ENCODE data around the gene CLIC4. TPM values are rescaled to one million over a fixed set of nuclear protein-coding genes. Genes with fewer than 3 reads are reported as not detected.
A peak's percentile ranks its signal among the peaks of the same experiment; 100 is the strongest.
"Not testable (repeated sequence)": the region's sequence is repeated elsewhere in the genome, so short reads cannot be mapped to it uniquely, and the experiment has no call there.

Gene CLIC4
- 100 to 1,000 TPM; 294 to 434 (median 374) TPM for total RNA-seq

DNA sequence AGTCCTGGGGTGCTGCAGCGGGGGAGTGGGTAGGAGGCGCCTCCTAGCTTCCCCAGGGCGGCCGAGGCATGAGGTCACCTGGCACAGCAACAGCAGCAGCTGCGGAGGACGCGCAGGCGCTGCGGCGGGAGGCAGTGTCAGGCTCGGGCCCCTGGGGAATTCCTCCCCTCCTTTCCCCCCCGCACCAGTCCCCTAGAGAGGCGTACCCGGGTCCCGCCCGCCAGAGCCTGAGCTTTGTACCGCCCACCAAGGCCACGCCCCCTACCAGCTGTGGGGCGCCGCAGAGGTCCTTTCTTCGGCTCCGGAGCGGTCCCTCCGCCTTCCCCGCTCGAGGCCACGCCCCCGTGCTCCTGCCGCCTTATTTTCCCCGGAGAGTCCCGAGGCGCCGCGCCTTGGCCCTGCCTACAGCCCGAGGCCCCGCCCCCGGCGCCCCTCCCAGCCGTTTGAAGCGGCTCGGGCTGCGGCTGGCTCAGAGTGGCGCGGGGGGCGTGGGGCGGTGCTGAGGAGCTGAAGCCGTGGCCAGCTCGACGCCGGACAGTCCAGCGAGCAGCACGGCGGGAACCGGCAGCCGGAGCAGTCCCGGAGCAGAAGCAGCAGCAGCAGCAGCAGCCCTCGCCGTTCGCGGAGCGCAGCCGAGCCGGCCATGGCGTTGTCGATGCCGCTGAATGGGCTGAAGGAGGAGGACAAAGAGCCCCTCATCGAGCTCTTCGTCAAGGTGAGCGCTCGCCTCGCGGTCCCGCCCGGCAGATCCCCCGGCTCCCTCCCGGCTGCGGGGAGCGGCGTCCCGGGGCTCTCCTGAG lies at the start of gene CLIC4:
Gene CLIC4, plus strand, starts transcription at position 537 of the 800 bp plus-strand sequence. Its CDS starts 107 bp downstream, at position 644.
- H3K27ac ChIP-seq: peak within 1 kb of the TSS; percentile 96 to 98
- intact Hi-C loops (cut with DNase I; ENCODE audit: low total_unique reads): no loop called here
- H3K36me3 ChIP-seq: no peaks in the 10 kb centered on the region
- TF ChIP-seq, protein P1, sequence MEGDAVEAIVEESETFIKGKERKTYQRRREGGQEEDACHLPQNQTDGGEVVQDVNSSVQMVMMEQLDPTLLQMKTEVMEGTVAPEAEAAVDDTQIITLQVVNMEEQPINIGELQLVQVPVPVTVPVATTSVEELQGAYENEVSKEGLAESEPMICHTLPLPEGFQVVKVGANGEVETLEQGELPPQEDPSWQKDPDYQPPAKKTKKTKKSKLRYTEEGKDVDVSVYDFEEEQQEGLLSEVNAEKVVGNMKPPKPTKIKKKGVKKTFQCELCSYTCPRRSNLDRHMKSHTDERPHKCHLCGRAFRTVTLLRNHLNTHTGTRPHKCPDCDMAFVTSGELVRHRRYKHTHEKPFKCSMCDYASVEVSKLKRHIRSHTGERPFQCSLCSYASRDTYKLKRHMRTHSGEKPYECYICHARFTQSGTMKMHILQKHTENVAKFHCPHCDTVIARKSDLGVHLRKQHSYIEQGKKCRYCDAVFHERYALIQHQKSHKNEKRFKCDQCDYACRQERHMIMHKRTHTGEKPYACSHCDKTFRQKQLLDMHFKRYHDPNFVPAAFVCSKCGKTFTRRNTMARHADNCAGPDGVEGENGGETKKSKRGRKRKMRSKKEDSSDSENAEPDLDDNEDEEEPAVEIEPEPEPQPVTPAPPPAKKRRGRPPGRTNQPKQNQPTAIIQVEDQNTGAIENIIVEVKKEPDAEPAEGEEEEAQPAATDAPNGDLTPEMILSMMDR (IDR thresholded peaks at IDR 0.05): peak; percentile 21 to 46 (median 34)
- peak; percentile 100 for TF ChIP-seq POLR2A (IDR thresholded peaks at IDR 0.05)
- H3K4me1 ChIP-seq: peaks cover 0 to 7% of the 10 kb centered on the region in 2 donors
- H3K4me3 ChIP-seq: peak within 1 kb of the TSS; percentile 77 to 83
- peak; percentile 100 for DNase-seq
- H3K27me3 ChIP-seq: no peaks in the 10 kb centered on the region
- no peaks in the 10 kb centered on the region for H3K9me3 ChIP-seq

DNA sequence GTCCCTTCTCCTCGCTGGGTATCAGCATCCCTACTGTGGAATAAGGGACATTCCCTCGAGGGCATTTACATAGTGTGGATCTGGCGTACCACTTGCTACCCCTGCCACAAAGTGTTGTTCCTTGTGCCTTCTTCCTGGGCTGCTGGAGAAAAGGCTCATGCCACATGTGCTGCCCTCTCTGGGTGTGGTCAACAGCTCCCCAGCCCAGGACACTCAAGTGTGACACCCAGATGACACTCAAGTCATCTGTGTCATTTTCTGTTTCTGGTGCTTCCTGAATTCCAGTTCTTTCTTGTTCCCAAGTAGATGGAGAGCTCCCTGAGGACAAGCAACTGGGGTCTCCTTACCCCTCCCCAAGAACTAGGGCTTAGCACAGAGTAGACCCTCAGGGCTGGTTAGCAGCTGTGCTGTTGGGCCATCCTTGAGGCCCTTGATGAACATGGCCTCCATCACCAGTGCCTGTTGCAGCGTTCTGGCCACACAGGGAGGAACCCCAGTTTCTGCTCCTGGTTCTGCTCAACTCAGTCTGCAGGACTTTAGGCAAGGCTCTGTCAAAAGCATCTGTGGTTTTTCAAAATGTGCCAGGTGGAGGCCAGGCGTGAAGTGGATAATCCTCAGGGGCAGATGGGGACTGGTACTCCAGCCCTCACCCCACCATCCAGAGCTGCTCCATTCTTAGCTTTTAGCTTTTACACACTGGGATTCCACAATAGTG lies 49.0 kb upstream of the CLIC4 start:
- no peak overlapping the region for H3K27ac ChIP-seq
- H3K27me3 ChIP-seq: no peaks in the 10 kb centered on the region
- H3K36me3 ChIP-seq: no peaks in the 10 kb centered on the region
- intact Hi-C loops (cut with DNase I; ENCODE audit: low total_unique reads): no loop called here
- no peak for DNase-seq
- no peak for TF ChIP-seq POLR2A (IDR thresholded peaks at IDR 0.05)
- TF ChIP-seq, protein P1 (IDR thresholded peaks at IDR 0.05): no peak
- peaks cover 0 to 9% of the 10 kb centered on the region in 2 donors for H3K4me1 ChIP-seq
- H3K4me3 ChIP-seq: no peak overlapping the region
- no peaks in the 10 kb centered on the region for H3K9me3 ChIP-seq

DNA sequence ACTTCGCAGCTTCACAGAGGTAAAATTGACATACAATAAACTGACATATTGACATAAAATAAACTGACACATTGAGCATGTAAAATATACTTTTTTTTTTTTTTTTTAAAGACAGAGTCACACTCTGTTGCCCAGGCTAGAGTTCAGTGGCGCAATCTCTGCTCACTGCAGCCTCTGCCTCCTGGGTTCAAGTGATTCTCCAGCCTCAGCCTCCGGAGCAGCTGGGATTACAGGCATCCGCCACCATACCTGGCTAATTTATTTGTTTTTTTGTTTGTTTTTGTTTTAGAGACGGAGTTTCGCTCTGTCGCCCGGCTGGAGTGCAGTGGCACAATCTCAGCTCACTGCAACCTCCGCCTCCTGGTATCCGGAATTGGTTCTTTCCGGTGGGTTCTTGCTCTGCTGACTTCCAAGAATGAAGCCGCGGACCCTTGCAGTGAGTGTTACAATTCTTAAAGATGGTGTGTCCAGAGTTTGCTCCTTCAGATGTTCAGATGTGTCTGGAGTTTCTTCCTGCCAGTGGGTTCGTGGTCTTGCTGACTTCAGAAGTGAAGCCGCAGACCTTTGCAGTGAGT lies 48.4 kb upstream of the CLIC4 start:
- H3K27me3 ChIP-seq: no peaks in the 10 kb centered on the region
- DNase-seq: no peak
- no peaks in the 10 kb centered on the region for H3K36me3 ChIP-seq
- TF ChIP-seq, protein P1 (IDR thresholded peaks at IDR 0.05): no peak
- TF ChIP-seq POLR2A (IDR thresholded peaks at IDR 0.05): no peak
- no peak overlapping the region for H3K4me3 ChIP-seq
- H3K9me3 ChIP-seq: no peaks in the 10 kb centered on the region
- intact Hi-C loops (cut with DNase I; ENCODE audit: low total_unique reads): no loop called here
- no peak overlapping the region for H3K27ac ChIP-seq
- peaks cover 0 to 9% of the 10 kb centered on the region in 2 donors for H3K4me1 ChIP-seq

DNA sequence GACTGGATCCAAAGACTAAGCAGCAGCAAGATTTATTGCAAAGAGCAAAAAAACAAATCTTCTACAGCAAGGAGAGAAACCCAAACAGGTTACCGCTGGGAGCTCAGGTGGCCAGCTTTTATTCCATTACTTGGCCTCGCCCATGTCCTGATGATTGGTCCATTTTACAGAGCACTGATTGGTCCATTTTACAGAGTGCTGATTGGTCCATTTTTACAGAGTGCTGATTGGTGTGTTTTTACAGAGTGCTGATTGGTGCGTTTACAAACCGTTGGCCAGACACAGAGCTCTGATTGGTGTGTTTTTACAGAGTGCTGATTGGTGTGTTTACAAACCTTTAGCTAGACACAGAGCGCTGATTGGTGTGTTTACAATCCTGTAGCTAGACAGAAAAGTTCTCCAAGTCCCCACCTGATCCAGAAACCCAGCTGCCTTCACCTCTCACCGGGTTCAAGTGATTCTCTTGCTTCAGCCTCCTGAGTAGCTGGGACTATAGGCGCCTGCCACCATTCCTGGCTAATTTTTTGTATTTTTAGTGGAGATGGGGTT lies 47.7 kb upstream of the CLIC4 start:
- H3K36me3 ChIP-seq; H3K27me3 ChIP-seq; intact Hi-C loops (cut with DNase I; ENCODE audit: low total_unique reads); H3K9me3 ChIP-seq; DNase-seq; H3K27ac ChIP-seq; H3K4me3 ChIP-seq; H3K4me1 ChIP-seq: not testable (repeated sequence)

DNA sequence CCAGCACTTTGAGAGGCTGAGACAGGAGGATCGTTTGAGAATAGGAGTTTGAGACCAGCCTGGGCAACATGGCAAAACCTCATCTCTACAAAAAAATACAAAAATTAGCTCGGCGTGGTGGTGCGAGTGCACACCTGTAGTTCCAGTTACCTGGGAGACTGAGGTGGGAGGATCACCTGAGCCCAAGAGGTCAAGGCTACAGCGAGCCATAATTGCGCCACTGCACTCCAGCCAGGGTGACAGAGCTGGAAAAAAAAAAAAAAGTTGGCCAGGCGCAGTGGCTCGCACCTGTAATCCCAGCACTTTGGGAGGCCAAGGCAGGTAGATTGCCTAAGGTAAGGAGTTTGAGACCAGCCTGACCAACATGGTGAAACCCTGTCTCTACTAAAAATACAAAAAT lies 46.9 kb upstream of the CLIC4 start:
- H3K9me3 ChIP-seq; H3K4me3 ChIP-seq; H3K27me3 ChIP-seq; intact Hi-C loops (cut with DNase I; ENCODE audit: low total_unique reads); H3K4me1 ChIP-seq; H3K36me3 ChIP-seq; DNase-seq; H3K27ac ChIP-seq: not testable (repeated sequence)
